Mucosa of descending colon (tissue), 3 donors: ENCODE results near the gene EPHB3. TPM values are rescaled to one million over a fixed set of nuclear protein-coding genes. Genes with fewer than 3 reads are reported as not detected.

Source experiments
- ATAC-seq: fragments of 200-7000 bp; cut with Tn5 transposase; one replicate; pipeline ENCODE4 v1.9.1; 2020; ENCODE audit warnings: mild to moderate bottlenecking, moderate library complexity
- DNase-seq, 3 donors: peaks; one replicate each; pipeline ENCODE4 v3.0.0-alpha.2; 2020
- H3K36me3 ChIP-seq: fragments of 200-600 bp; one replicate; pipeline ENCODE4 v1.8.0; 2021; ENCODE audit warnings: low read depth, mild to moderate bottlenecking
- H3K4me1 ChIP-seq: fragments of 200-600 bp; one replicate; pipeline ENCODE4 v1.8.0; 2021; ENCODE audit warnings: low read depth, mild to moderate bottlenecking
- H3K4me3 ChIP-seq: fragments of 200-600 bp; one replicate; pipeline ENCODE4 v1.8.0; 2021; ENCODE audit warnings: mild to moderate bottlenecking
- H3K9me3 ChIP-seq: fragments of 200-600 bp; one replicate; pipeline ENCODE4 v1.8.0; 2021; ENCODE audit warnings: mild to moderate bottlenecking
- CTCF ChIP-seq: fragments of 200-600 bp; IDR thresholded peaks from one replicate; pipeline ENCODE4 v1.8.0; 2022; ENCODE audit warnings: antibody characterized with exemption, mild to moderate bottlenecking
- intact Hi-C, 2 donors: fragments of 100-400 bp; cut with DNase I in 1 of 2; cut with micrococcal nuclease in 1 of 2; formaldehyde crosslinking; loops; one replicate each; pipeline versions ENCODE4 v1.11.0 to v1.11.1; 2022; cut with DNase I, micrococcal nuclease
- total RNA-seq, 3 donors: library from RNA; stranded (reverse); fragmentation: NEBNext Ultra II Directional in 2 of 3; extraction: Animal tissue kit (Norgen Biotek cat#: 25700) in 2 of 3; gene quantifications; one replicate each; pipeline versions ENCODE4 v1.2.1 to v1.2.4, GENCODE V29; 2021 to 2023
- donor health status: DM: no; HTN: no; CAD: no; lungs with moderate emphysema.
- donor health status: DM: no; HTN: no; CAD: no.
- donor health status: DM: no; HTN: yes; CAD: no.

Gene EPHB3
- total RNA-seq, 3 donors from 2014 or later = 14.1 to 57.2 (median 33.6) TPM

GRCh38 chr3:184574515-184575417 lies 13.2 kb downstream of the EPHB3 start:
- ATAC-seq = no peak
- no peak for TF ChIP-seq CTCF
- H3K4me3 ChIP-seq = no peak overlapping the region
- H3K4me1 ChIP-seq = peaks cover under 1% of the 10 kb centered on the region
- no peaks in the 10 kb centered on the region for H3K9me3 ChIP-seq
- H3K36me3 ChIP-seq = no peaks in the 10 kb centered on the region
- peak in 1 of 3 donors; percentile 48 for DNase-seq
- intact Hi-C loops = no loop called here

GRCh38 chr3:184575701-184576100 lies 14.1 kb downstream of the EPHB3 start:
- no peak for TF ChIP-seq CTCF
- DNase-seq (peak in 1 of 3 donors; percentile 42), ATAC-seq (no peak)
- H3K36me3 ChIP-seq = no peaks in the 10 kb centered on the region
- no peaks in the 10 kb centered on the region for H3K4me1 ChIP-seq
- H3K4me3 ChIP-seq = no peak overlapping the region
- H3K9me3 ChIP-seq = no peaks in the 10 kb centered on the region
- intact Hi-C loops = no loop called here

- peaks cover 2% of the 10 kb centered on the region for H3K4me1 ChIP-seq
- no peaks in the 10 kb centered on the region for H3K36me3 ChIP-seq
- H3K4me3 ChIP-seq = no peak overlapping the region
- DNase-seq (peak in 1 of 3 donors; percentile 49), ATAC-seq (no peak)
- TF ChIP-seq CTCF = no peak
- H3K9me3 ChIP-seq = no peaks in the 10 kb centered on the region
- intact Hi-C loops = no loop called here
Measured at GRCh38 chr3:184576457-184577240, 15.1 kb downstream of the EPHB3 start.

GRCh38 chr3:184577546-184577945 lies 16.0 kb downstream of the EPHB3 start:
- H3K9me3 ChIP-seq = no peaks in the 10 kb centered on the region
- DNase-seq (peak in 1 of 3 donors; percentile 40), ATAC-seq (no peak)
- H3K4me1 ChIP-seq = peaks cover 11% of the 10 kb centered on the region
- no peak overlapping the region for H3K4me3 ChIP-seq
- no peak for TF ChIP-seq CTCF
- H3K36me3 ChIP-seq = no peaks in the 10 kb centered on the region
- intact Hi-C loops = no loop called here

- DNase-seq (peak in 1 of 3 donors; percentile 36), ATAC-seq (no peak)
- no peaks in the 10 kb centered on the region for H3K9me3 ChIP-seq
- no peaks in the 10 kb centered on the region for H3K36me3 ChIP-seq
- TF ChIP-seq CTCF = no peak
- no peak overlapping the region for H3K4me3 ChIP-seq
- H3K4me1 ChIP-seq = peaks cover 14% of the 10 kb centered on the region
- intact Hi-C loops = no loop called here
Measured at GRCh38 chr3:184578218-184578617, 16.6 kb downstream of the EPHB3 start.
